OCI-LY3 (cell line): ENCODE data around the gene SEMA6D.

ENCODE experiments used
- EZH2phosphoT487 ChIP-seq: fragments of 200-600 bp; shearing (Covaris generic); IDR thresholded peaks from 2 replicates; pipeline ENCODE4 v1.6.1; 2018; ENCODE audit warnings: antibody characterized with exemption, mixed run types, low read depth
- TF ChIP-seq, protein P1 (sequence below): fragments of 200-600, 300-600 bp; sonication (generic); IDR thresholded peaks from 2 replicates; pipeline ENCODE4 v1.5.1; 2014; ENCODE audit warnings: antibody characterized with exemption, low read length, low read depth

DNA sequence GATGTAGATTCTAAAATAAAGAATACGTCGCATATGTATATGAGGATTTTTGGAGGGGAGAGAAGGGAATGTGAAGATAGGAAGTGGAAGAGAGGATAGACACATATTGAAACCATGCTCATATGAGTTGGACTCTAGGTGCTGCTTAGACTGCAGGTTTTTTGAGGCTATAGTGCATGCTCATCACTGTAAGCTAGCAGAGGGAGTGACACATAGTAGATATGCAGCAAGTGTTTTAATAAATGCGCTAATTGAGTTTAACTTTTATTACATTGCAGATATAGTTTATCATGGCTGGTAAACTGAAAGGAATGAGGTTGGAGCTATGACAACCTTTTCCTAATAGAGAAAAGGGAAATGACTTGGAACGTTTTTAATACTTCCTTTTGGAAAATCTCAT is 7.7 kb downstream of the SEMA6D start:
- TF ChIP-seq, protein P1, sequence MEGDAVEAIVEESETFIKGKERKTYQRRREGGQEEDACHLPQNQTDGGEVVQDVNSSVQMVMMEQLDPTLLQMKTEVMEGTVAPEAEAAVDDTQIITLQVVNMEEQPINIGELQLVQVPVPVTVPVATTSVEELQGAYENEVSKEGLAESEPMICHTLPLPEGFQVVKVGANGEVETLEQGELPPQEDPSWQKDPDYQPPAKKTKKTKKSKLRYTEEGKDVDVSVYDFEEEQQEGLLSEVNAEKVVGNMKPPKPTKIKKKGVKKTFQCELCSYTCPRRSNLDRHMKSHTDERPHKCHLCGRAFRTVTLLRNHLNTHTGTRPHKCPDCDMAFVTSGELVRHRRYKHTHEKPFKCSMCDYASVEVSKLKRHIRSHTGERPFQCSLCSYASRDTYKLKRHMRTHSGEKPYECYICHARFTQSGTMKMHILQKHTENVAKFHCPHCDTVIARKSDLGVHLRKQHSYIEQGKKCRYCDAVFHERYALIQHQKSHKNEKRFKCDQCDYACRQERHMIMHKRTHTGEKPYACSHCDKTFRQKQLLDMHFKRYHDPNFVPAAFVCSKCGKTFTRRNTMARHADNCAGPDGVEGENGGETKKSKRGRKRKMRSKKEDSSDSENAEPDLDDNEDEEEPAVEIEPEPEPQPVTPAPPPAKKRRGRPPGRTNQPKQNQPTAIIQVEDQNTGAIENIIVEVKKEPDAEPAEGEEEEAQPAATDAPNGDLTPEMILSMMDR: no peak
- TF ChIP-seq EZH2phosphoT487: no peak
